Lung (tissue), 12 donors: Measurements from ENCODE around the gene C11orf86. TPM values are rescaled to one million over a fixed set of nuclear protein-coding genes. Genes with fewer than 3 reads are reported as not detected.
A peak's percentile ranks its signal among the peaks of the same experiment; 100 is the strongest.

Source experiments
- ATAC-seq: fragments of 200-7000 bp; cut with Tn5 transposase; one replicate; pipeline ENCODE4 v1.9.1; 2020; ENCODE audit warnings: moderate number of reproducible peaks; ENCODE audit not compliant: insufficient read depth, low FRiP score
- DNase-seq, 3 donors: peaks; one replicate each; pipeline ENCODE4 v3.0.0-alpha.2; 2013 to 2017
- H3K27ac ChIP-seq, 2 donors: one replicate each; pipeline ENCODE4 v1.5.1; 2013; ENCODE audit warnings: mild to moderate bottlenecking in 2 of 2, moderate library complexity in 2 of 2, control low read depth in 1 of 2, inconsistent platforms in 1 of 2, low read depth in 1 of 2, low read length in 1 of 2
- H3K27me3 ChIP-seq, 3 donors: one replicate each; pipeline ENCODE4 v1.5.1; 2013; ENCODE audit warnings: low read length in 2 of 3; ENCODE audit not compliant: control insufficient read depth in 3 of 3, insufficient read depth in 3 of 3
- H3K36me3 ChIP-seq, 4 donors: one replicate each; pipeline ENCODE4 v1.5.1; 2013; ENCODE audit warnings: low read length in 4 of 4, mild to moderate bottlenecking in 1 of 4, moderate library complexity in 1 of 4; ENCODE audit not compliant: control insufficient read depth in 4 of 4, insufficient read depth in 4 of 4
- H3K4me1 ChIP-seq, 5 donors: one replicate each; pipeline ENCODE4 v1.5.1; 2013; ENCODE audit warnings: low read length in 5 of 5, mild to moderate bottlenecking in 2 of 5, moderate library complexity in 1 of 5; ENCODE audit not compliant: control insufficient read depth in 5 of 5, insufficient read depth in 5 of 5
- H3K4me3 ChIP-seq: one replicate; pipeline ENCODE4 v1.5.1; 2013; ENCODE audit warnings: mild to moderate bottlenecking, control low read depth, moderate library complexity
- H3K9ac ChIP-seq, 2 donors: one replicate each; pipeline ENCODE4 v1.5.1; 2013; ENCODE audit warnings: low read length in 2 of 2, control low read depth in 1 of 2; ENCODE audit not compliant: insufficient read depth in 1 of 2
- H3K9me3 ChIP-seq, 4 donors: one replicate each; pipeline ENCODE4 v1.5.1; 2013; ENCODE audit warnings: low read length in 3 of 4, mild to moderate bottlenecking in 1 of 4, moderate library complexity in 1 of 4; ENCODE audit not compliant: control insufficient read depth in 4 of 4, insufficient read depth in 3 of 4
- WGBS, 2 donors: extraction: QIAGEN DNeasy Blood & Tissue Kit; methylation state at CpG; one replicate each; pipeline ENCODE4 v1.1.7; 2013; 5-methylcytosine and 5-hydroxymethylcytosine counted together
- polyA plus RNA-seq, 2 donors: library from polyadenylated mRNA; stranded (reverse); fragments of 200-250 nt; gene quantifications; one replicate each; pipeline ENCODE4 v1.2.1, GENCODE V29; 2013
- total RNA-seq, 2 donors: library from RNA; depleted of rRNA in 1 of 2; stranded (reverse); fragments of >200 nt in 1 of 2; gene quantifications; one replicate each; pipeline ENCODE4 v1.2.1, GENCODE V29; 2014 to 2021
- TF ChIP-seq, protein P1 (sequence below): IDR thresholded peaks from 2 replicates; pipeline ENCODE4 v1.5.1; 2012; ENCODE audit warnings: mild to moderate bottlenecking; ENCODE audit errors: control extremely low read depth, extremely low read depth
- donor health status: control.
- donor health status: control.
- donor health status: Bipolar disorder and iron deficiency.
- donor health status: healthy.
- donor health status: DM: yes; HTN: yes; CAD: no.

Gene C11orf86
- total and polyA plus RNA-seq, 4 donors, result not detected

DNA sequence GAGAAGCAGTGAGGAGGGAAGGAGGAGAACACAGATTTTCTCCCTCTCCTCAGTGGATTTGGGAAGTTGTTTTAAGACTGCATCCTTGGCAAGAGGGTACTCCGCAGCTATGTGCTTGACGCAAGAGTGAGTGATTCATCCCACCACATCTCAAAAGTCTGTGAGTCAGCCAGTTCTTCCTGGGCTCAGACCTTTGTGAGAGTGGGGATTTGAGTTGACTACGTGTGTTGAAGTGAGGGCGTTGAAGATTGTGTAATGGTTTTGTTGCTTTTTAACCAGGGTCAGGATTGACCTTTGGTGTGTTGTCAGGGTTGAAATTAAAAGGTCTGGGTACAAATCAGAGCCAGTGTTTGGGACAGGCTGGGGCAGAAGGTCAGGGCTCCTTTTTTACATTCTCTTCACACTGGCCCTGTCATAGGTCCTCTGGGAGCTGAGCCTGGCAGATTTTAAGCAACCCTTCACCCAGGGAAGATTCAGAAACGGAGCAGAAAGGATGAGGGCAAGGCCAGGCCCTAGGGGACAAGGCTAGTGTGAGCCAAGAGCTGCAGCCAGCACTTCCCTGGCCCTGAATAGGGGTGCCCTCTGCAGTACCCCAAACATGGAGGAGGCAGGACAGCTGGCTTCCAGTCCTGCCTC, 4.2 kb upstream of the C11orf86 start:
- Histone ChIP-seq H3K27ac (peak overlapping the region in 1 of 2 donors; percentile 91), H3K4me3 (no peak overlapping the region), H3K4me1 (peaks cover 0 to 10% (median 0%) of the 10 kb centered on the region in 5 donors), H3K27me3 (peaks cover 0 to 3% (median 0%) of the 10 kb centered on the region in 3 donors), H3K9ac (no peak overlapping the region), H3K9me3 (peaks cover 0 to 2% (median 0%) of the 10 kb centered on the region in 4 donors), H3K36me3 (no peaks in the 10 kb centered on the region)
- WGBS, 2 donors, result 32 to 64% methylated on average over 5 of the region's 5 CpGs
- TF ChIP-seq, protein P1, sequence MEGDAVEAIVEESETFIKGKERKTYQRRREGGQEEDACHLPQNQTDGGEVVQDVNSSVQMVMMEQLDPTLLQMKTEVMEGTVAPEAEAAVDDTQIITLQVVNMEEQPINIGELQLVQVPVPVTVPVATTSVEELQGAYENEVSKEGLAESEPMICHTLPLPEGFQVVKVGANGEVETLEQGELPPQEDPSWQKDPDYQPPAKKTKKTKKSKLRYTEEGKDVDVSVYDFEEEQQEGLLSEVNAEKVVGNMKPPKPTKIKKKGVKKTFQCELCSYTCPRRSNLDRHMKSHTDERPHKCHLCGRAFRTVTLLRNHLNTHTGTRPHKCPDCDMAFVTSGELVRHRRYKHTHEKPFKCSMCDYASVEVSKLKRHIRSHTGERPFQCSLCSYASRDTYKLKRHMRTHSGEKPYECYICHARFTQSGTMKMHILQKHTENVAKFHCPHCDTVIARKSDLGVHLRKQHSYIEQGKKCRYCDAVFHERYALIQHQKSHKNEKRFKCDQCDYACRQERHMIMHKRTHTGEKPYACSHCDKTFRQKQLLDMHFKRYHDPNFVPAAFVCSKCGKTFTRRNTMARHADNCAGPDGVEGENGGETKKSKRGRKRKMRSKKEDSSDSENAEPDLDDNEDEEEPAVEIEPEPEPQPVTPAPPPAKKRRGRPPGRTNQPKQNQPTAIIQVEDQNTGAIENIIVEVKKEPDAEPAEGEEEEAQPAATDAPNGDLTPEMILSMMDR, result no peak
- no peak for DNase-seq
- peak; percentile 90 for ATAC-seq

DNA sequence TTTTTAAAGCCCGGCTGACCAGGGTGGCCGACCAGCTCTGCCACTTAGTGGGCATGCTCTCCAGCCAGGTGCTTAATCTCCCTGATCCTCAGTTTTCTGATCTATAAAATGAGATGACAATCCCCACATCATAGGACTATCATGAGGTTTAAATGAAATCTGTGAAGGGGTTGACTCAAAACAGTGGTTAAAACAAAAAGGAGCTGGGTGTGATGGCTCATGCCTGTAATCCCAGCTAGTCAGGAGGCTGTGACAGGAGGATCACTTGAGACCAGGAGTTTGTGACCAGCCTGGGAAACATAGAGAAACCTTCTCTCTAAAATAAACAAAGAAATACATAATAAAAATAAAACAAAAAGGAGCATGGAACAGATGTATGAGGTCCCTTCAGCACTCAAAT, 3.6 kb upstream of the C11orf86 start:
- H3K9ac ChIP-seq, result no peak overlapping the region
- 81 to 98% methylated on average over 2 of the region's 2 CpGs for WGBS, 2 donors
- H3K27ac ChIP-seq, result peak overlapping the region in 1 of 2 donors; percentile 91
- no peaks in the 10 kb centered on the region for H3K36me3 ChIP-seq
- DNase-seq (no peak), ATAC-seq (no peak)
- TF ChIP-seq, protein P1, result no peak
- H3K9me3 ChIP-seq, result peaks cover 0 to 2% (median 0%) of the 10 kb centered on the region in 4 donors
- H3K4me1 ChIP-seq, result peaks cover 0 to 10% (median 0%) of the 10 kb centered on the region in 5 donors
- no peak overlapping the region for H3K4me3 ChIP-seq
- peaks cover 0 to 3% (median 0%) of the 10 kb centered on the region in 3 donors for H3K27me3 ChIP-seq

DNA sequence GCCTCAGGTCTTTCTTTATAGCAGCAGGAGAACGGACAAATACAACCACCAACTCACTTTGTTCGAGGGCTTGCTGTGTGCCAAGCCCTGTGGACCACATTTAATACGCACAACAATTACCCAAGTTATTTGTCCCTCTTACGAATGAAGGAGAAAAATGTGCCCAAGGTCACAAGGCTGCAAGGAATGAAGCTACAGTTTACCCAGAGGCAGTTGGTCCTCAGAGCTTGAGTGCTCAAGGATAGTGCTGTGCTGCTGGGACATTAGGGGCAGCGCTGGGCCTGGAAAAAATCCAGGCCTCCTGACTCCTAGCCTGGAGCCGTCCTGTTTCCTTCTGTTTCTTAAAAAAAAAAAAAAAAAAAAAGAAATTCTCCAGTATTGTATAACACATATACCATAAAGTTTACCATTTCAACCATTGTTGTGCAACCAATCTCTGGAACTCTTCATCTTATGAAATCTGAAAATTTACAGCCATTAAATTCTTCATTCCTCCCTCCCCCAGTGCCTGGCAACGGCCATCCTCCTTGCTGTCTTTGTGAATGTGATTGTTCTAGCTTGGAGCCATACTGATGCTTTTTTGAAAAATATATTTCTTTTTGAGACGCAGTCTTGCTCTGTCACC, 1.0 kb upstream of the C11orf86 start:
- TF ChIP-seq, protein P1, result no peak
- no peaks in the 10 kb centered on the region for H3K36me3 ChIP-seq
- 83 to 84% methylated on average over 8 of the region's 8 CpGs for WGBS, 2 donors
- H3K4me3 ChIP-seq, result no peak overlapping the region
- H3K4me1 ChIP-seq, result peaks cover 0 to 5% (median 0%) of the 10 kb centered on the region in 5 donors
- no peak overlapping the region for H3K27ac ChIP-seq
- H3K9ac ChIP-seq, result no peak overlapping the region
- H3K9me3 ChIP-seq, result peaks cover 0 to 6% (median 0%) of the 10 kb centered on the region in 4 donors
- DNase-seq (peak; percentile 19 to 58 (median 43)), ATAC-seq (no peak)
- H3K27me3 ChIP-seq, result peaks cover 0 to 3% (median 0%) of the 10 kb centered on the region in 3 donors
